GM12873 (cell line): Measurements from ENCODE around the gene ITGB3.
A peak's percentile ranks its signal among the peaks of the same experiment; 100 is the strongest.

Experiments used
- TF ChIP-seq, protein P1 (sequence below): IDR thresholded peaks from 2 replicates; pipeline ENCODE4 v1.5.1; 2012; ENCODE audit warnings: low read depth, mild to moderate bottlenecking, moderate library complexity, low read length, control low read depth; ENCODE audit not compliant: insufficient read depth; ENCODE audit errors: missing control alignments

The ITGB3 gene

DNA sequence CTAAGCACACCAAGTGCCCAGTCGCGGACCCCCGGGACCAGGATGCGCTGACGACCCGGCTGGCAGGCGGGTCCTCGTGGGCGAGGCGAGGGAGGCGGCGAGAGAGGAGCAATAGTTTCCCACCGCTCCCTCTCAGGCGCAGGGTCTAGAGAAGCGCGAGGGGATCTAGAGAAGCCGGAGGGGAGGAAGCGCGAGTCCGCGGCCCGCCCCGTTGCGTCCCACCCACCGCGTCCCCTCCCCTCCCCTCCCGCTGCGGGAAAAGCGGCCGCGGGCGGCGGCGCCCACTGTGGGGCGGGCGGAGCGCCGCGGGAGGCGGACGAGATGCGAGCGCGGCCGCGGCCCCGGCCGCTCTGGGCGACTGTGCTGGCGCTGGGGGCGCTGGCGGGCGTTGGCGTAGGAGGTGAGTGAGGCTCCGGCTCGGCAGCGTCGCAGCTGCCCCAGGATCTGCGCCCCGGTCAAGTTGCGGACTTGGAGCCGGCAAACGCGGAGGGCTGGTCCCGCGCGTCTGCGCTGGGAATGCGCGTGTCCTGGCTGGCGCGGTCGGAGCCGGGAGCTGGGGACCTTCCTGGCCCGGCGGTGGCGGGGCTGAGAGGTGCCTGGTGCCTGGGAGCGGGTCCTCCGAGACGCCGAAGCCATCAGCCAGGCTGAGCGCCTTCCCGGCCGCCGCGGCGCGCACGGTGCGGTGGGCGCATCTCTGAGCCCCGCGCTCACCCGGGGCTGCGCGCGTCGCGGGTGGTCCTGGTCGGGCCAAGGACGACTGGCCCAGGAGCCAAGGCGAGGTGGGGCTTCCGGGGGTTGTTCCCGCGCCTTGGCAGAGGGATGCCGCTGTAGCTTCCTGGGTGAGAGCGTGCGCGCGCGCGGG lies at the start of gene ITGB3:
TSS of gene ITGB3 (plus strand) at position 287 of the 862 bp plus-strand sequence. CDS start at position 322, 35 bp downstream.
- TF ChIP-seq, protein P1, sequence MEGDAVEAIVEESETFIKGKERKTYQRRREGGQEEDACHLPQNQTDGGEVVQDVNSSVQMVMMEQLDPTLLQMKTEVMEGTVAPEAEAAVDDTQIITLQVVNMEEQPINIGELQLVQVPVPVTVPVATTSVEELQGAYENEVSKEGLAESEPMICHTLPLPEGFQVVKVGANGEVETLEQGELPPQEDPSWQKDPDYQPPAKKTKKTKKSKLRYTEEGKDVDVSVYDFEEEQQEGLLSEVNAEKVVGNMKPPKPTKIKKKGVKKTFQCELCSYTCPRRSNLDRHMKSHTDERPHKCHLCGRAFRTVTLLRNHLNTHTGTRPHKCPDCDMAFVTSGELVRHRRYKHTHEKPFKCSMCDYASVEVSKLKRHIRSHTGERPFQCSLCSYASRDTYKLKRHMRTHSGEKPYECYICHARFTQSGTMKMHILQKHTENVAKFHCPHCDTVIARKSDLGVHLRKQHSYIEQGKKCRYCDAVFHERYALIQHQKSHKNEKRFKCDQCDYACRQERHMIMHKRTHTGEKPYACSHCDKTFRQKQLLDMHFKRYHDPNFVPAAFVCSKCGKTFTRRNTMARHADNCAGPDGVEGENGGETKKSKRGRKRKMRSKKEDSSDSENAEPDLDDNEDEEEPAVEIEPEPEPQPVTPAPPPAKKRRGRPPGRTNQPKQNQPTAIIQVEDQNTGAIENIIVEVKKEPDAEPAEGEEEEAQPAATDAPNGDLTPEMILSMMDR, result peak; percentile 68

DNA sequence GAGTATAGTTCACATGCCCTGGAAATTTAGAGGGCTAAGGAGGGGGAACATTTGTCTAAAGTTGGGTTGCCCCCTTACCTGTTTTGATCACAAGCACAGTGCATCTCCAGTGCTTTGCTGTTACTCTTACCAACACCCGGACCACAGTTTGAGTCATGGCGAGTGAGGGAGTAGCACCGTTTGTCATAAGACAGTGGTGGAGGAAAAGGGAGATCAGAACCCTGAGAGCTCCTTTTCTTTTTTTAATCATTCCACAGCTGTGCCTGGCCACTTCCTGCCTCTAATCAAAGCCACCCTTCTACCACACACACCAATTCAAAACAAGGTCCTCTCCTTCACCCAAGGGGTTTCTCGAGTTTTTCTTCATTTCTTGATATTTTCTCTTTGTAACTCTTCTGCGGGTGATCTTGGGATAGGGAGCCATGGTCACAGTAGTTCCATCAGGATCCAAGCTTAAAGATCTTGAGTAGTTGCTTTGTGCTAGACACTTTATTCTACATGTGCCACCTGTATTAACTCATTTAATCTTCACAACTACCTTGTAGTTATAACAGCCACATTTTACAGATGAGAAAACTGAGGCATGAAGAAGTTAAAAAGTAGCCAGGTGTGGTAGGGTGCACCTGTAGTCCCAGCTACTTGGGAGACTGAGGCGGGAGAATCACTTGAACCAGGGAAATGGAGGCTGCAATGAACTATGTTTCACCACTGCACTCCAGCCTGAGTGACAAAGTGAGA lies 49.5 kb upstream of the ITGB3 start:
- TF ChIP-seq, protein P1, result no peak

DNA sequence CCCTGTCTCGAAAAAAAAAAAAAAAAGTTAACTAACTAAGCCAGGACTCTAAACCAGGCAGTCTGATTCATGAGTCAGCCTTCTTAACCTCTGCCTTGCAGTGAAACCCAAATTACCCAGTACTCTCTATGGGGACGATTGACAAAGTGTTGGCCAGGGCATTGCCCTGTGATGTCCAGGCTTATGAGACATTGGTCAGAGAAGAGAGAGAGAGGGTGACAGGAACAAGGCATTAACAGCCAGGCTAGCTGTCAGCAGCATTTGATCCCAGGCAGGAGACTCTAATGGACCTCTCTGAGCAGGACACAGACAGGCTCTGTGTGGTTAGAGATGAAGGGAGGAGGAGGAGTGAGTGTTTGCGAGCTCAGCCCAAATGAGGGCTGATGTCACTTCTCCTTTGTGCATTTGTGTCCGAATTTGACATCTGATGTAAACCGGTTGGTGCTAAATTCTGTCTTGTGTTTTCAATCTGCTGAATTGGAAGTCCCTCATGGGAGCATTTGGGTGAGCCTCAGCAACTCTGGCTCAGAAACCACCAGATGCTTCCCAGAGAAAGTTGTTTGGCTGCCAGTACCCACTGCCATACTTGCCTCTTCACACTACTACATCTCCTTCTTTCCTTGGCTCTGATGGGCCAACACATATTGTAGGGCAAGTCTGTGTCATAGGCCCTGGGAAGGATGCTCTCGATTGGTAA lies 48.8 kb upstream of the ITGB3 start:
- TF ChIP-seq, protein P1, result no peak

DNA sequence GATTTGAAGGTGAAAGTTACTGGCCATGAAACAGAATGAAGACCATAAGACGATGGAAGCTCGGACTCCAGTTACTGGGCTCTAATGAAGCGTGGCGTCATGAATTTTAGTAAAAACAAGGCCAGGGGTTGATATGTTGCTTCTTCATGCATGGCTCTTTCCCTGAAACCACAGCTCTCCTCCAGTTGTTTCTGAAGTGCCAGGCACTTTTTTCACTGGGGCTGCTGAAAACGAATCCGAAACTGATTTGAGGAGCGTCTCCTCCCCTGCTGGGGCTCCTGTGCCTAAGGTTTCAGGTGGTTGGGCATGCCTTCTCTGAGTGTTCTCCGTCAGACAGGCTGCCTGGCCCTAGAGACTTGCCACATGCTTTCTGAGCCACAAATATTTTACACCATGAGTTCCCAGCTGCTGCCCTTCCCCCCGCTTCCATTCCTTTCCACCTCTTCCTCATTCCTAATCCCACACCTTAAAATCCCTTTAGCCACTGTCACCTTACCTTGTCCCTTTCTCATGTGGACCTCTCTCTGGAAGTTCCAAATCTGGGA lies 48.1 kb upstream of the ITGB3 start:
- TF ChIP-seq, protein P1, result no peak

- TF ChIP-seq, protein P1, result no peak
Observed at GRCh38 chr17:47207143-47208067, 46.2 kb upstream of the ITGB3 start.

- TF ChIP-seq, protein P1, result no peak
Observed at GRCh38 chr17:47208744-47209488, 44.7 kb upstream of the ITGB3 start, which contains the start of gene MYL4. Gene MYL4 (plus strand): TSS chr17:47209348. CDS start chr17:47209423, 75 bp downstream.
